Astrocyte of the cerebellum (primary cell): ENCODE data around the gene NPPB.

ENCODE experiments used
- DNase-seq: peaks from one replicate; pipeline ENCODE4 v3.0.0-alpha.2; 2011; ENCODE audit warnings: low read depth
- H3K4me3 ChIP-seq: 2 replicates; pipeline ENCODE4 v1.5.1; 2011; ENCODE audit warnings: mild to moderate bottlenecking, low read depth, low read length, moderate library complexity
- in situ Hi-C: cut with HindIII; loops from 2 replicates; pipeline ENCODE4 v1.10.0; 2017; ENCODE audit warnings: low sequenced_read_pairs
- TF ChIP-seq, protein P1 (sequence below): IDR thresholded peaks from 2 replicates; pipeline ENCODE4 v1.5.1; 2012; ENCODE audit warnings: low read length, low read depth, moderate library complexity, mild to moderate bottlenecking; ENCODE audit errors: missing control alignments

NPPB gene

DNA sequence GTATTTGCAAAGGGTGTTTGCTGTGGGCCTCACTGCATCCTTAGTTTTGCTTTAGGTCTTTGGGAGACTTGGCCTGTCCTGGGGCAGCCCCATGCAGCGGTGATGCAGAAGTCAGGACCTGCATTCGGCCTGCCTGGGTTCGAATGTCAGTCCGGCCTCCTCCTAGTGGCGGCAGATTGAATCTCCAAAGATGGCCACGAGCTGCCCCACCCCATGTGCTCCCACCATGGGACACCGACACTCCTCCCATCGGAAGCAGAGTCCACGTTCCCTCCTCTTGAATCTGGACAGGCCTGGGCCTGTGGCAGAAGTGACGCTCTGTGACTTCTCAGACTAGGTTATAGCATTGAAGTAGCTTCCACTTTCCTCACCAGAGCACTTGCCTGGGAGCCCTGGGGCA, 16.3 kb upstream of the NPPB start:
- no peak overlapping the region for H3K4me3 ChIP-seq
- no peak for DNase-seq
- in situ Hi-C loops = no loop called here
- TF ChIP-seq, protein P1, sequence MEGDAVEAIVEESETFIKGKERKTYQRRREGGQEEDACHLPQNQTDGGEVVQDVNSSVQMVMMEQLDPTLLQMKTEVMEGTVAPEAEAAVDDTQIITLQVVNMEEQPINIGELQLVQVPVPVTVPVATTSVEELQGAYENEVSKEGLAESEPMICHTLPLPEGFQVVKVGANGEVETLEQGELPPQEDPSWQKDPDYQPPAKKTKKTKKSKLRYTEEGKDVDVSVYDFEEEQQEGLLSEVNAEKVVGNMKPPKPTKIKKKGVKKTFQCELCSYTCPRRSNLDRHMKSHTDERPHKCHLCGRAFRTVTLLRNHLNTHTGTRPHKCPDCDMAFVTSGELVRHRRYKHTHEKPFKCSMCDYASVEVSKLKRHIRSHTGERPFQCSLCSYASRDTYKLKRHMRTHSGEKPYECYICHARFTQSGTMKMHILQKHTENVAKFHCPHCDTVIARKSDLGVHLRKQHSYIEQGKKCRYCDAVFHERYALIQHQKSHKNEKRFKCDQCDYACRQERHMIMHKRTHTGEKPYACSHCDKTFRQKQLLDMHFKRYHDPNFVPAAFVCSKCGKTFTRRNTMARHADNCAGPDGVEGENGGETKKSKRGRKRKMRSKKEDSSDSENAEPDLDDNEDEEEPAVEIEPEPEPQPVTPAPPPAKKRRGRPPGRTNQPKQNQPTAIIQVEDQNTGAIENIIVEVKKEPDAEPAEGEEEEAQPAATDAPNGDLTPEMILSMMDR = no peak

- TF ChIP-seq, protein P1 = no peak
- no peak for DNase-seq
- H3K4me3 ChIP-seq = no peak overlapping the region
- in situ Hi-C loops = no loop called here
Observed at GRCh38 chr1:11874624-11875023, 15.9 kb upstream of the NPPB start.

- H3K4me3 ChIP-seq = no peak overlapping the region
- TF ChIP-seq, protein P1 = no peak
- in situ Hi-C loops = no loop called here
- no peak for DNase-seq
Observed at GRCh38 chr1:11874258-11874562, 15.5 kb upstream of the NPPB start.

GRCh38 chr1:11873395-11874257, 14.9 kb upstream of the NPPB start:
- no peak overlapping the region for H3K4me3 ChIP-seq
- no peak for DNase-seq
- TF ChIP-seq, protein P1 = no peak
- in situ Hi-C loops = no loop called here

DNA sequence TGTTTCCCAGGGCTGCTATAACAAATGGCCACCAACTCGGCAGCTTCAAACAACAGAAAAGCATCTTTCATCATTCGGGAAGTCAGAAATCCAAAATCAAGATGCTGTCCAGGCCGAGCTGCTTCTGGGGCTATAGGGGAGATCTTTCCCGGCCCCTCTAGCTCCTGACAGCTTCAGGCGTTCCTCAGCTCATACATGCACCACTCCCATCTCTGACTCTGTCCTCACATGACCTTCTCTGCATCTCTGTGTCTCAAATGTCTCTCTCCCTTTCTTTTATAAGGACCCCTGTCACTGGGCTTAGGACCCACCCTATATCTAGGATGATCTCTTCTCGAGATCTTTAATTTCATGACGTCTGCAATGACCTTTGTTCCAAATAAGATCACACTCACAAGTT, 13.8 kb upstream of the NPPB start:
- H3K4me3 ChIP-seq = no peak overlapping the region
- no peak for DNase-seq
- in situ Hi-C loops = no loop called here
- TF ChIP-seq, protein P1 = no peak

DNA sequence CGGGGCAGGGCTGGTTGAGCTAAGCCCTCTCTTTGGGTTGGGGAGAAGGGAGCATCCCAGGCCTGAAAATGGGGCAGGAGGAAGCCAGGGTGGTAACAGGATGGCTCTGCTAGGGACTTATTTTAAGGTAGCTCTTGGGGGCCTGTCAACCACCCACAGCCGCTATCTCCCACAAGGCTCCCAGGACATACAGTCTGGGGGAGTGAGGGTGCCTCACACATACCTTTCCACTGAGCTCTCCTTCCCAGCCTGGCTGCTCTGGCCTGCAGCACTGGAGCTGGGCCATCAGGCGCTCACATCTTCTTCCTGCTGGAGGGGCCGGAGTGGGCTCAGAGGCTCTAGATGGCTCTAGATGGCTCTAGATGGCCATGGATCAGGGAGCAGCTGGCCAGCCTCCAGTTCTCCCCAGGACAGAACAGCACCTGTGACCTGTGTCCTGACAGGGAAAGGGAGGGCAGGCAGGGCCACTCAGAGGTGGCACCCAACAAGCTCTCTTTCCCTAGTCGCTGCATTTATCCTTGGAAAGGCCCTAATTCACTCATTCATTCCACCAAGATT, 11.0 kb upstream of the NPPB start:
- DNase-seq = no peak
- H3K4me3 ChIP-seq = no peak overlapping the region
- in situ Hi-C loops = loop anchor here (5.0 kb wide), 1 partner anchor 97 kb away; no protein-coding TSS in a partner anchor
- TF ChIP-seq, protein P1 = no peak
